OCI-LY3 (cell line): ENCODE data around the gene CFP.
A peak's percentile ranks its signal among the peaks of the same experiment; 100 is the strongest.

Experiments
- H2AFZ ChIP-seq: fragments of 200-600, 300-600 bp; shearing (Covaris generic); 2 replicates; pipeline ENCODE4 v1.6.0; 2014; ENCODE audit warnings: antibody characterized with exemption, low read depth, low read length
- H3K27ac ChIP-seq: fragments of 200-600, 300-600 bp; sonication (generic); 2 replicates; pipeline ENCODE4 v1.5.1; 2014; ENCODE audit warnings: mild to moderate bottlenecking, low read length, moderate library complexity, mixed read lengths
- H3K27me3 ChIP-seq: fragments of 200-600, 300-600 bp; sonication (generic); 2 replicates; pipeline ENCODE4 v1.6.1; 2014; ENCODE audit warnings: low read depth, low read length, mixed read lengths
- H3K36me3 ChIP-seq: fragments of 200-600, 300-600 bp; sonication (generic); replicated peaks from 2 replicates; pipeline ENCODE3; 2014; ENCODE audit warnings: low read depth, low read length, mixed read lengths
- H3K4me1 ChIP-seq: fragments of 300-600, 200-600 bp; sonication (generic); 2 replicates; pipeline ENCODE4 v1.6.1; 2014; ENCODE audit warnings: low read length, mixed read lengths
- H3K4me2 ChIP-seq: fragments of 200-600, 300-600 bp; sonication (generic); 2 replicates; pipeline ENCODE4 v1.6.1; 2014; ENCODE audit warnings: low read length, mixed read lengths
- H3K4me3 ChIP-seq: fragments of 300-600, 200-600 bp; sonication (generic); 2 replicates; pipeline ENCODE4 v1.5.1; 2014; ENCODE audit warnings: antibody characterized with exemption, mild to moderate bottlenecking, low read length, moderate library complexity
- H3K79me2 ChIP-seq: fragments of 300-600, 200-600 bp; shearing (Covaris generic); 2 replicates; pipeline ENCODE4 v1.6.1; 2014; ENCODE audit warnings: mild to moderate bottlenecking, low read length, mixed read lengths
- H3K9ac ChIP-seq: fragments of 300-600, 200-600 bp; shearing (Covaris generic); 2 replicates; pipeline ENCODE4 v1.6.0; 2014; ENCODE audit warnings: mild to moderate bottlenecking, low read length, moderate library complexity
- H3K9me3 ChIP-seq: fragments of 200-600, 300-600 bp; shearing (Covaris generic); 2 replicates; pipeline ENCODE4 v1.6.1; 2014; ENCODE audit warnings: low read length, mixed read lengths; ENCODE audit not compliant: insufficient read depth
- H4K20me1 ChIP-seq: fragments of 200-600, 300-600 bp; sonication (generic); 2 replicates; pipeline ENCODE4 v1.6.1; 2016; ENCODE audit warnings: low read length, mixed read lengths; ENCODE audit not compliant: insufficient read depth
- CTCF ChIP-seq: fragments of 200-600, 300-600 bp; sonication (generic); IDR thresholded peaks from 2 replicates; pipeline ENCODE4 v1.5.1; 2014; ENCODE audit warnings: antibody characterized with exemption, low read length, low read depth
- EZH2phosphoT487 ChIP-seq: fragments of 200-600 bp; shearing (Covaris generic); IDR thresholded peaks from 2 replicates; pipeline ENCODE4 v1.6.1; 2018; ENCODE audit warnings: antibody characterized with exemption, mixed run types, low read depth

The CFP gene

GRCh38 chrX:47649781-47650163 is 20.0 kb upstream of the CFP start:
- Histone ChIP-seq H3K27ac (no peak overlapping the region), H4K20me1 (no peaks in the 10 kb centered on the region; the same call in 1 of the 2 replicates), H3K27me3 (no peaks in the 10 kb centered on the region), H3K4me2 (peak overlapping the region; percentile 92), H3K4me1 (peaks cover 20% of the 10 kb centered on the region), H3K4me3 (peak overlapping the region; percentile 100), H3K9me3 (no peaks in the 10 kb centered on the region), H3K9ac (peak overlapping the region; percentile 92), H3K36me3 (peaks cover 14% of the 10 kb centered on the region), H3K79me2 (peaks cover 35% of the 10 kb centered on the region), H2AFZ (no peak overlapping the region)
- TF ChIP-seq CTCF, result no peak
- TF ChIP-seq EZH2phosphoT487, result no peak

- Histone ChIP-seq H3K79me2 (peaks cover 39% of the 10 kb centered on the region), H3K9me3 (no peaks in the 10 kb centered on the region)
Measured at GRCh38 chrX:47649271-47649670, 19.5 kb upstream of the CFP start.

GRCh38 chrX:47648376-47648775 is 18.6 kb upstream of the CFP start:
- TF ChIP-seq EZH2phosphoT487 (no peak), CTCF (no peak)
- H3K4me2 ChIP-seq, result peak overlapping the region; percentile 92

More at GRCh38 chrX:47649271-47649670, 19.5 kb upstream of the CFP start:
- Histone ChIP-seq H3K27me3 (no peaks in the 10 kb centered on the region), H3K9ac (peak overlapping the region; percentile 92), H4K20me1 (no peaks in the 10 kb centered on the region; the same call in 1 of the 2 replicates), H3K36me3 (peaks cover 14% of the 10 kb centered on the region), H3K27ac (0 out of 2 replicates have a peak overlapping the region, but pooled peaks have one; percentile 14), H2AFZ (no peak overlapping the region), H3K4me3 (peak overlapping the region; percentile 100), H3K4me1 (peaks cover 20% of the 10 kb centered on the region), H3K4me2 (peak overlapping the region; percentile 92)
- TF ChIP-seq EZH2phosphoT487 (no peak), CTCF (no peak)

GRCh38 chrX:47646636-47647035 is 16.9 kb upstream of the CFP start:
- Histone ChIP-seq H3K4me2 (no peak overlapping the region), H3K27me3 (no peaks in the 10 kb centered on the region), H3K4me3 (no peak overlapping the region), H3K79me2 (peaks cover 45% of the 10 kb centered on the region), H4K20me1 (no peaks in the 10 kb centered on the region; the same call in 1 of the 2 replicates), H3K9me3 (no peaks in the 10 kb centered on the region), H3K9ac (no peak overlapping the region), H2AFZ (no peak overlapping the region), H3K27ac (no peak overlapping the region), H3K36me3 (peaks cover 20% of the 10 kb centered on the region), H3K4me1 (peaks cover 20% of the 10 kb centered on the region)
- TF ChIP-seq EZH2phosphoT487 (no peak), CTCF (no peak)

More at GRCh38 chrX:47648376-47648775, 18.6 kb upstream of the CFP start:
- H3K9me3 ChIP-seq, result no peaks in the 10 kb centered on the region
- H3K27ac ChIP-seq, result no peak overlapping the region
- H3K4me1 ChIP-seq, result peaks cover 20% of the 10 kb centered on the region
- H3K36me3 ChIP-seq, result peaks cover 17% of the 10 kb centered on the region
- H3K4me3 ChIP-seq, result peak overlapping the region; percentile 100; the same call in 1 of the 2 replicates
- H4K20me1 ChIP-seq, result no peaks in the 10 kb centered on the region; the same call in 1 of the 2 replicates
- H2AFZ ChIP-seq, result no peak overlapping the region
- H3K9ac ChIP-seq, result no peak overlapping the region
- H3K79me2 ChIP-seq, result peaks cover 45% of the 10 kb centered on the region
- H3K27me3 ChIP-seq, result no peaks in the 10 kb centered on the region
